Hematopoietic multipotent progenitor cell treated with erythropoietin and hydrocortisone succinate and interleukin-3 and kit ligand, for 8 days (in vitro differentiated cells): ENCODE results near the gene PLEKHM3.

Source experiments
- DNase-seq: peaks from one replicate; pipeline ENCODE4 v3.0.0-alpha.2; 2015

PLEKHM3 gene

DNA sequence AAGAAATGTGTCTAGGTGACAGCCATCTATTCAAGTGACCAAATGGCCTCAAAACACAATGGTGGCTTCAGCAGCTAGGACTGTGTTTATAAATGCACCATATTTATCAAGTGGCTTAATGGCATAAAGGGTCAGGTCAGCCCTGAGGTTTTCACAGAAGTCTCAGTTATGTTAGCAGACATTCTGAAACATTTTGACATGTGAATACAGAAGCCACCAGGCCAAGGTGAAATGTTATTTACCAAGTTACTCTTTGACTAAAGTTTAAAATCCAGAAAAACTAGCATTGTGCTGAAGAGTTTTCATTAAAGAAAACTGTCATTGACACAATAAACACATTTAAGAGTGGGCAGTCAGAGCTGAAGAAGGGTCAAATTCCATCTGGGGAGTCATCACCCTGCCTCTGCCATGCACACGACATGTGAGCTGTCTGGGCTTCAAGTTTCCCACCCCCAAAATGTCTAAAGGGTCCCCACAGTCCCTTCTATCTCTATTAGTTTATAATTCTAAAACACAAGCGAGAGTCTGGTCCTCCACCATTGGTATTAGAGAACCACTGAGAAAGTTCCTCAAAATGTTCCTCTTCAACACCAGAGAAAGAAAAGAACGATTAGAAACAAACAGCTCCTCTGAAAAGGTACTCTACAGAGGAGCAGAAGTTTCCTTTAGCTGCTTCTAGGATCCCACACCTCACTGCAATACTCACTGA is 178.1 kb downstream of the PLEKHM3 start:
- DNase-seq, result no peak

- no peak for DNase-seq
Measured at GRCh38 chr2:207845202-207845864, 180.0 kb downstream of the PLEKHM3 start.

GRCh38 chr2:207844648-207845047 is 180.7 kb downstream of the PLEKHM3 start:
- no peak for DNase-seq

- no peak for DNase-seq
Measured at GRCh38 chr2:207840101-207840500, 185.2 kb downstream of the PLEKHM3 start.

DNA sequence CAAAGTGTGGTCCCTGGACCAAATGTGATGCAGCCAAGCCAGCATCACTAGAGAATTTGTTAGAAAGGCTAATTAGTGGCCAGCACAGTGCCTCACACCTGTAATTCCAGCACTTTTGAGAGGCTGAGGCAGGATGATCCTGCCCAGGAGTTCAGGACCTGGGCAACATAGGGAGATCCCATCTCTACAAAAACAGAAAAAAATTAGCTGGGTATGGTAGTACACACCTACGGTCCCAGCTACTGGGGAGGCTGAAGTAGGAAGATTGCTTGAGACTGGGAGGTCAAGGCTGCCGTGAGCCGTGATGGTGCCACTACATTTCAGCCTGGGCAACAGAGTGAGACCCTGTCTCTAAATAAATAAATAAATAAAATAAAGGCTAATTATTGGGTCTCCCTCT is 185.8 kb downstream of the PLEKHM3 start:
- DNase-seq, result no peak

DNA sequence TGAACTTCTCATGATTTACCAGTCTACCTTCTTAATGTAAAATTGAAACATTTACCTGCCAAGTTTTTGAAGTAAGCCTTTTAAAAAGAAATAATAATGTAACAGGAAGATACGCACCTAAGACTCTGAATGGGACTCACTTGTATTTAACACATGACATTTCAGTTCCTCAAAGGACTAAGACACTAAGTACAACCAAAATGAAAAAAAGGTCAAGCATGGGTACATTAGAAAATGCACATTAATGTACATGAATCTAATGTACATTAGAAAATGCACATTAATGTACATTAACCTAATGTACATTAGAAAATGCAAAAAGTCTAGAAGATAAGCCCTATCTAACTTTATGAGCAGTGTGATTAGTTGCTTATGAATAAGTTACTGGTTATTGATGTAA is 186.3 kb downstream of the PLEKHM3 start:
- no peak for DNase-seq

DNA sequence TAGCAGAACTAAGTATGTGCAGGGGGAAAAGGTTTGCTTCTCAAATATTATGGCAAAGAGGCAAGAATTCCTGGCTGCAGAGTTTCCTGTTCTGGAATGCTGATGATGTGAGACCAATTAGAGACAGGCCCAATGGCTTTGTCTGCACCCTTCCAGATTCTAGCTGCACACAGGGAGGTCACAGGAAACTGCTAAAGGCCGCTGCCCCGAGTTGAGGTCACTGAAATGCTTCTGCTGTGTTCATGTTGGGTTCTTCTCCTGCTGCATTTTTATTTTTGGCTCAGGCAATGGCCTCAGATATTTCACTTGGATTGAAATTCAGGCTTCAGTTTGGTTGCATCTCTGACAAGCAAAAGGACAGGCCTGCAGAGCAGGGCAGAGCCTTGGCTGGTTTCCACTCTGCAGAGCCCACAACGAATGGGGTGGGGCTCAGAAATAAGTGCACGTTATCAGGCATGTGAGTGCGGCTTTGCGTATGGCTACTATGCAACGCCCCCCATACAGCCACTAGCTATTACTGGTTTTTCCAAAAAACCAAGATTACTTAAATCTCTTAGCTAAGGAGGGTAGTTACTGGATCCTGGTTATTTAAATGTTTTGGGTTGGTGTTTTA is 188.7 kb downstream of the PLEKHM3 start:
- DNase-seq, result peak; percentile 85

DNA sequence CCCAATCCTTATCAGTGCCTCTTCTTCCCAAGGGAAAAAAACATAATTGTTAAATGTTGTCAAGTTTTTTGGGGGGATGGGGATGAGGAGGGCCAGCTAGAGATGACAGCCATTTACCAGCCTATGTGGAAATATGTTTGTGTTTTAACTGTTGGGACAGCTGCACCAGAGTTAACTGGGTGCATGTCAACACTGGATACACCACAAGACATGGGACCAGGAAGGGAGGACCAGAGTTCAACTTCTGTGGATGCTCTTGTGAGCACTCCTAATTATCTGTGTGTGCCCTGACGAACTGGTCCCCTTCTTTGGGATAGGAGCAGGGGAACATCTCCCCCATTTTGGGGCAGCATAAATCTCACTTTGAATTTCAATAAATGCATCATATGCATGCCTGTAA is 189.5 kb downstream of the PLEKHM3 start:
- no peak for DNase-seq

DNA sequence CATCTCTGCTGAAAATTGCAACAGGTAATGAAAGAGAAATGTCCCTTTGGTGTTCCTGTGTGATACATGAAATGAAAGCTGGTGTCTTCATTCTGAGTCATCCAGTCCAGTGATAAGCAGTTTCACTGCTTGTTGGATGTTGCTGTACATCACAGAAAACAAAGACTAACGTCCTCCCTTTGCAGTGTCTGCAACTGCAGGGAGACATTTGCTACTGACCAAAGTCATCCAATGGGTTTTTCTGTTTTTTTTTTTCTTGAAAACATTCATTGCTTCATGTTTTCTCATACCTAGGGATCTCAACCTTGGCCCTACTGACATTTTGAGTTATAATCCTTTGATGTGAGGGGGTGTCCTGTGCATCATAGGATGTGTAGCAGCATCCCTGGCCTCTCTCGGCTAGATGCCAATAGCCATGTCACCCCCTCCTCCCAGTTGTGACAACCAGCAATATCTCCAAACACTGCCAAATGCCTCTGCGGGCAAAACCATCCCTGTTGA is 192.0 kb downstream of the PLEKHM3 start:
- no peak for DNase-seq

DNA sequence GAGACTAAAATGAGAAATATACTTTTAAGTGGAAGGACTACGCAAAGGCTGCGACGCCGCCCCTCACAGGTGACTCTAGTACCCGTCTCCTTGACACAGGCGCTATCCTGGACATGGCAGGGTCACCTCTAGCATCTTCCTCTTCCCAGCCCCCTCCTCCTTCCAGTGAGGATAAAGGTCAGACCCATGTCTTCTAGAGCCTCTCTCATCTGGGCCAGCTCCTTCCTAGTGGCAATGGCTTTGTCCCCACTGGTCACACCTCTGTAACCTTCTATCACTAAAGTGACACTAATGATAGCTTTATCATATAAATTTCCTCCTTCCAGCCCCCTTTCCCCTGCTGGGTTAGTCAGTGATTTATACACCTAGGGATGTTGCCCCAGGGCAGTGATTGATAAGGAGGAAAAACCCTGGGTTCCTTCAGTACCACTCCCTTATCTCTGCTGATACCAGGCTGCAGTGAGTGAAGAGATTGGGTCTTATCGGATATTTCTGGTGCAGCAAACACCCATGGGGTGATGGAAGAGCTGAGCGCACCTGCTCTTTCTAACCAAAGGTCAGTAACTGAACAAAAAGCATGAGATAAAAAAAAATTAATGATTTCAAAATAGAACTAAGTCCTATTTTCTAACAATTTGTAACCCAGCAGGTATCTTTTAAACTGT is 193.6 kb downstream of the PLEKHM3 start:
- no peak for DNase-seq

DNA sequence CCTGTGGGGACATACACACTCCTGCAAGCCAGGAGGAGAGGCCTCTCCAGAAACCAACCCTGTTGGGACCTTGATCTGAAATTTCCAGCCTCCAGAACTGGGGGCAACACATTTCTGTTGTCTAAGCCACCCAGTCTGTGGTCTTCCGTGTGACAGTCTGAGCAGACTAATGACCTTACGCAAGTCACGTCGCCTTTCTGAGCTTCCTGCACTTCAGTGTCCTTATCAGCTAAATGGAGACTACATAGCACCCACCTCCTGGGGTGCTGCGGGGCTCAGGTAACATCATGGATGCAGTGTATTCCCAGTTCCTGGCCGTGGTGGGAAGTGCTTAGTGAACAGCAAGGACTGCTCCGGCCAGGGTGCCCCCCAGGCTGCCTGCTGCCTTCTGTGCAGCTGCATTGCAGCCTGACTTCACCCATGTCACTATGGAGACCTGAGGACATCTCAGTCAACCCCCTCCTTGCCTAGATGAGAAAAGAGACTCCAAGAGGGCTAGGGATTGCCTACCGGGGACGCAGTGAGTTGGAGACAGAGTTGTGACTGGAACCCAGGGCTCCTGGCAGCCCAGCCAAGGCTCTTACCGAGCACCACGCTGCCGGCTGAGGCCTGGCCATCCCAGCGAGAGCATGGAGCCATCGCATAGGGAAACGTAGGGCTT is 194.4 kb downstream of the PLEKHM3 start:
- no peak for DNase-seq

DNA sequence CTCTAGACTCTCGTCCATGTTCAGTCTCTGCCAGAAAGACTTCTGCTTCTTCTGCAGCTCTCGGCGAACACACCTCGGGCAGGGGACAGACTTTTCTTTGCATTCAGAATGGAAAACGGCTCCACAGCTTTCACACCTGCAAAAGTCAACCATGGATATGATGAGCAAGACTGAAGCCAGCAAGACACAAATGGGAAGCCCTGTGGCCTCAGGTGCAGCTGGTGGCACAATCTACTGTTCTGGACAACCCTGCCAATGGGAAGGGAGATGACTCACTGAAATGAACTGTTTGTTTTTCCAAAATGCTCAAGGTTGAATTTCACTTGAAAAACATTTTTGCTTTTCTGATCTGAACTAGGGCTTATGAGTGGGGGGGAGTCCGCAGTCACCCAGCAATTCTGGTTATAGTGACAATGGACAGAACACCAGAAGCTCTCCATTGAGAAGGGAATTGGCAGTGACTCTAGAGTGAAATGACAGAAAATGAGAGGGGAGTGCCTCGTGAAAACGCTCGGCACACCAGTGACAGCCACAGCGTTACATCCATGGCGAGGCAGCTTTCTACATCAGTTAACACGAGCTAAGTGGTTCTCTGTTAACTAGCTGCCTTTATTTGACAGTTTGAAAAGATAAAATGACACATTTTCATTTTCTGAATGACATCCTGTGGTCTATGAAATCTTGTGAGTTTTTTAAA is 196.8 kb downstream of the PLEKHM3 start:
- no peak for DNase-seq

GRCh38 chr2:207825978-207826377 is 199.3 kb downstream of the PLEKHM3 start:
- no peak for DNase-seq

DNA sequence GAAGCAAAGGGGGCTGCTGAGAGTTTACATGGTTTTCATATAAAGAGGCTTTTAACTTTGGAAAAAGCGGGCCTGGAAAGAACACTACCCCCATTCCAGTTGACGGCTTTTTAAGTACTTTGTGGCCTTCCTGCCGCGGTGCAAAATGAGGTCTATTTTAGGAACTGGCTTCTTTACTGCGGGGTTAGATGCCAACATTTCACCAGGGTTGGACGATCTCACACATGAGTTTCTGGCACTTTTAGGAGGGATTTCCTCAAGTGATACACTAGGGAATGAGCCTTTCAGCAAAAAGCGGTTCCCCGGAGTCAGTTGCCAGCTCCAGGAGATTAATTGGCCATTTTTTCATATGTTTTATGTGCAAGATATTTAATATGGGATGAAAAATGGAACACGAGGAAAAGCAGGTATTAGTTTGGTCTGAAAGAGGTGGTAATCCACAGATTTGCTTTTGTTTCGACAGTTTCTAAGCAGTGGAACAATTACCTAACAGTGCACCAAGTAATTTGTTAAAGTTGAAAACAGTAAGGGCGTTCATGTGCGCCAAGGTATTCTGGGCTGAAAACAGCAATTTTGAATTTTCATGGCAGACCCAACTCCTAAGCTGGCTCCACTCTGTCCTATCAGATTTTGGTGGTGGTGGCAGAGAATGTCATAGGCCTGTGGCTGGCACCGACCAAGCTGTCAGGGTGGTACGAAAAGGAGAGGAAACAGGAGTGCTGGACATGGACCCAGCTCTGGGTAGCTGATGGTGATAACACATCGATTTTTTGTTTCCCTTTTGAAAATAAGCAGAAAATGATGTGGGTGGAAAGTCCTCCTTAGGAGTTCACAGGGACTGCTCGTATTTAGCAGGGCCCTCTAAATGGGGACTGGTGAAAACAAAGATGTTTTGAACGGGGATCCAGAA is 200.0 kb downstream of the PLEKHM3 start:
- DNase-seq, result no peak

- DNase-seq, result no peak
Measured at GRCh38 chr2:207823865-207824264, 201.5 kb downstream of the PLEKHM3 start.

DNA sequence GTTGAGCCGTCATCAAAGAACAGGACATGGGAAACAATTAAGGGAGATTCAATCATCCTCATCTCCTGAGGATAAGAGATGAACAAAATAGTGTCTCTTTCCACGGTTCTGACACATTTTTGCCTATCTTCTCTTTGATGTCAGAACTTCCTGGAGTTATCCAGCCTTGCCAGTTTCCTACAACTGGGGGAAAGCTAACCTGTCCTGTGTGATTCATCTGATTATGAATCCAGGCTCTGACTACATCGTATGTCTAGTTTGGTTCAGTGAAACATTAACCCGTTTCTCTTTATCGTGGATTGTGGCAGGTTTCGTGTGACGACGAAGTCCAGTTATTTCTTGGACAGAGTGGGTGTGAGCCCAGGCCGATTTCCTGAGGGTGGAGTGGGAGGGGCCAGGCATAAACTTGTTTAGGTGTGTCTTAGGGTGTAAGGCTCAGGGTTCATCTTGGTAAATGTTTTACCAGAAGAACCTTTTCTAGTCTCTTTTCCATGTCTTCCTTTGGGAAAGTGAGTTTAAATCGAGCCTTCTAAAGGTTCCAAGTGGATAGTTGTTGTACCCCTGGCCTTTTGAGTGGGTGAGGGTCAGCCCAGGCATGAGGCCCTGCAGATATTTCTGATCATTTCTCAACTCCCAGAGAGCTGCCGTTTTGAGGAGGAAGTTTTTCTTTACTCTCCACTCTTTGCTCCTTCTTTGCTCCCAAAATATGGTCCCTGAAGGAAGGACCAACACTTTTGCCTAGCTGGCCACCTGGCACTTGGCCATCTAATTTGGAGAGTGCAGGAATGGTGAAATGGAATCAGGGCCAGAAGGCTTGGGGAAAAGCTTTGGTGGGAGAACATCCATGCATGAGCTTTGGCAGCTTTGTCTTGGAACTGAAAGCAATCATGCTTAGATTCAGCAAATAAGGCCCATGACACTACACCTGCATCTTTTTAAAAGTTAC is 205.2 kb downstream of the PLEKHM3 start:
- no peak for DNase-seq

GRCh38 chr2:207819021-207819797 is 206.1 kb downstream of the PLEKHM3 start:
- DNase-seq, result no peak

- no peak for DNase-seq
Measured at GRCh38 chr2:207816546-207816945, 208.8 kb downstream of the PLEKHM3 start.

DNA sequence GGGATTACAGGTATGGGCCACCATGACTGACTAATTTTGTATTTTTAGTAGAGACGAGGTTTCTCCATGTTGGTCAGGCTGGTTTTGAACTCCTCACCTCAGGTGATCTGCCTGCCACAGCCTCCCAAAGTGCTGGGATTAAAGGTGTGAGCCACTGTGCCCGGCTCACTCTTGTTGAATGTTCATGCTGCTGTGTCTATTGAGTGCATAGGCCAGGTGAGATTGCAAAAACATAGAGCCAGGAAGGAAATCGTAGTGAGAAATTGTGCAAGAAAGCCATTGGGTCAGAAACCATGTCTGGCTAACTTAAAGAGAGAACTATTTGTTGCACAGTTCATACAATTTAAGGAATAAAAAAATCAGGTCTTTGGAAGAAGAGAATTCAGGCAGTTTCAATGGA is 210.1 kb downstream of the PLEKHM3 start:
- no peak for DNase-seq
